SK-N-SH (cell line): ENCODE results near the gene CASP7. TPM values are rescaled to one million over a fixed set of nuclear protein-coding genes. Genes with fewer than 3 reads are reported as not detected.

Source experiments
- CTCF ChIA-PET: fragments of 300-600, 350-600 bp; formaldehyde crosslinking; extraction: SDS; loops from one replicate; lab custom pipeline; 2021; lab: Yijun Ruan, JAX
- POLR2A ChIA-PET: fragments of 350-600 bp; sonication (Branson Sonifier 250); formaldehyde crosslinking; extraction: SDS; loops from one replicate; lab custom pipeline; 2020; ENCODE audit warnings: antibody characterized with exemption, inconsistent platforms; lab: Yijun Ruan, JAX
- DNase-seq: peaks from one replicate; pipeline ENCODE4 v3.0.0; 2012
- H2AFZ ChIP-seq: fragments of 200-600 bp; sonication (generic); 2 replicates; pipeline ENCODE4 v1.8.1; 2016; ENCODE audit warnings: antibody characterized with exemption, mild to moderate bottlenecking, low read depth
- H3F3A ChIP-seq: fragments of 200-600 bp; sonication (generic); replicated peaks from 2 replicates; pipeline ENCODE3; 2016; ENCODE audit warnings: antibody characterized with exemption, mild to moderate bottlenecking; ENCODE audit not compliant: insufficient read depth
- H3K27ac ChIP-seq, 2 experiments: fragments of 200-500 bp in 1 of 2; fragments of 200-600 bp in 1 of 2; sonication (Bioruptor generic) in 1 of 2; sonication (generic), shearing (Covaris generic) in 1 of 2; 2 replicates each; pipeline versions ENCODE4 v1.5.1 to v1.6.1; 2014 to 2016; ENCODE audit warnings: low read depth in 2 of 2, inconsistent platforms in 1 of 2, low read length in 1 of 2, mild to moderate bottlenecking in 1 of 2, mixed read lengths in 1 of 2
- H3K27me3 ChIP-seq: fragments of 200-600 bp; sonication (generic), shearing (Covaris generic); 2 replicates; pipeline ENCODE4 v1.6.1; 2016; ENCODE audit warnings: mixed run types; ENCODE audit not compliant: insufficient read depth
- H3K36me3 ChIP-seq, 2 experiments: fragments of 200-500 bp in 1 of 2; fragments of 200-600 bp in 1 of 2; sonication (Bioruptor generic) in 1 of 2; sonication (generic) in 1 of 2; replicated peaks in 1 of 2; 2 replicates each; pipeline versions ENCODE3 to v1.5.1; 2014 to 2016; ENCODE audit warnings: low read length in 1 of 2, mild to moderate bottlenecking in 1 of 2; ENCODE audit not compliant: insufficient read depth in 2 of 2, control insufficient read depth in 1 of 2
- H3K4me1 ChIP-seq, 2 experiments: fragments of 200-500 bp in 1 of 2; fragments of 200-600 bp in 1 of 2; sonication (Bioruptor generic) in 1 of 2; sonication (generic), shearing (Covaris generic) in 1 of 2; 2 replicates each; pipeline versions ENCODE4 v1.5.1 to v1.6.1; 2014 to 2016; ENCODE audit warnings: low read depth in 1 of 2, low read length in 1 of 2, mixed run types in 1 of 2; ENCODE audit not compliant: insufficient read depth in 2 of 2, control insufficient read depth in 1 of 2
- H3K4me2 ChIP-seq: fragments of 200-600 bp; sonication (generic), shearing (Covaris generic); 2 replicates; pipeline ENCODE4 v1.6.1; 2017; ENCODE audit warnings: mixed run types
- H3K4me3 ChIP-seq, 2 experiments: fragments of 200-500 bp in 1 of 2; fragments of 200-600 bp in 1 of 2; sonication (Bioruptor generic) in 1 of 2; sonication (generic), shearing (Covaris generic) in 1 of 2; 2 replicates each; pipeline versions ENCODE4 v1.5.1 to v1.8.1; 2014 to 2016; ENCODE audit warnings: low read depth in 2 of 2, inconsistent platforms in 1 of 2, low read length in 1 of 2, mild to moderate bottlenecking in 1 of 2, mixed read lengths in 1 of 2, moderate library complexity in 1 of 2
- H3K79me2 ChIP-seq: fragments of 200-600 bp; sonication (generic); 2 replicates; pipeline ENCODE4 v1.8.1; 2017; ENCODE audit warnings: mild to moderate bottlenecking; ENCODE audit not compliant: insufficient read depth
- H3K9ac ChIP-seq: fragments of 200-600 bp; sonication (generic); 2 replicates; pipeline ENCODE4 v1.6.1; 2017; ENCODE audit warnings: mixed run types
- H3K9me2 ChIP-seq: fragments of 200-600 bp; sonication (generic); 2 replicates; pipeline ENCODE4 v1.6.1; 2017; ENCODE audit warnings: mixed run types
- H3K9me3 ChIP-seq: fragments of 200-600 bp; sonication (generic); 2 replicates; pipeline ENCODE4 v1.6.1; 2017; ENCODE audit warnings: mixed run types, mild to moderate bottlenecking, moderate library complexity
- H4K20me1 ChIP-seq: fragments of 200-600 bp; sonication (generic); 2 replicates; pipeline ENCODE4 v1.6.1; 2017; ENCODE audit warnings: mild to moderate bottlenecking, mixed run types; ENCODE audit not compliant: insufficient read depth
- ELF1 ChIP-seq: IDR thresholded peaks from 2 replicates; pipeline ENCODE4 v1.4.0; 2012
- EZH2phosphoT487 ChIP-seq: fragments of 200-600 bp; sonication (generic); IDR thresholded peaks from 2 replicates; pipeline ENCODE4 v1.6.1; 2017; ENCODE audit warnings: low read depth, mixed run types, mild to moderate bottlenecking, antibody characterized with exemption, moderate library complexity, borderline replicate concordance
- FOSL2 ChIP-seq: IDR thresholded peaks from 2 replicates; pipeline ENCODE4 v1.4.0; 2012; ENCODE audit warnings: low read depth, mild to moderate bottlenecking, moderate library complexity, borderline replicate concordance
- FOXM1 ChIP-seq: IDR thresholded peaks from 2 replicates; pipeline ENCODE4 v1.4.0; 2012; ENCODE audit warnings: low read depth, mild to moderate bottlenecking
- GABPA ChIP-seq: IDR thresholded peaks from 2 replicates; pipeline ENCODE4 v1.4.0; 2012; ENCODE audit warnings: low read depth, mild to moderate bottlenecking
- GATA2 ChIP-seq: sonication (generic); formaldehyde crosslinking; IDR thresholded peaks from 2 replicates; pipeline ENCODE4 v1.5.0; 2020; ENCODE audit warnings: mild to moderate bottlenecking, missing genetic modification reagents
- JUND ChIP-seq: IDR thresholded peaks from 2 replicates; pipeline ENCODE4 v1.4.0; 2012
- NFIC ChIP-seq: IDR thresholded peaks from 2 replicates; pipeline ENCODE4 v1.4.0; 2012; ENCODE audit warnings: borderline replicate concordance
- NRF1 ChIP-seq: IDR thresholded peaks from 2 replicates; pipeline ENCODE4 v1.6.1; 2012; ENCODE audit warnings: low read depth, mild to moderate bottlenecking, low read length
- POLR2AphosphoS5 ChIP-seq: IDR thresholded peaks from 2 replicates; pipeline ENCODE4 v1.6.1; 2012; ENCODE audit warnings: low read depth, low read length
- RAD21 ChIP-seq: IDR thresholded peaks from 2 replicates; pipeline ENCODE4 v1.6.1; 2012; ENCODE audit warnings: mild to moderate bottlenecking, low read length
- RCOR1 ChIP-seq: fragments of 150-350 bp; IDR thresholded peaks from 2 replicates; pipeline ENCODE4 v1.6.1; 2017; ENCODE audit warnings: antibody characterized with exemption, low read length
- RFX5 ChIP-seq: IDR thresholded peaks from 2 replicates; pipeline ENCODE4 v1.6.1; 2012; ENCODE audit warnings: mild to moderate bottlenecking, improper control_type of control experiment, low read length
- RXRA ChIP-seq: IDR thresholded peaks from 2 replicates; pipeline ENCODE4 v1.4.0; 2012; ENCODE audit warnings: low read depth, mild to moderate bottlenecking, borderline replicate concordance
- SIN3A ChIP-seq: IDR thresholded peaks from 2 replicates; pipeline ENCODE4 v1.6.1; 2012; ENCODE audit warnings: low read depth, mild to moderate bottlenecking, low read length, moderate library complexity, borderline replicate concordance
- SMC3 ChIP-seq: IDR thresholded peaks from 2 replicates; pipeline ENCODE4 v1.6.1; 2012; ENCODE audit warnings: low read depth, low read length, improper control_type of control experiment
- TAF1 ChIP-seq: IDR thresholded peaks from 2 replicates; pipeline ENCODE4 v1.6.1; 2012; ENCODE audit warnings: low read depth, mild to moderate bottlenecking, low read length, moderate library complexity, borderline replicate concordance
- TCF12 ChIP-seq: IDR thresholded peaks from 2 replicates; pipeline ENCODE4 v1.4.0; 2012
- TEAD4 ChIP-seq: IDR thresholded peaks from 2 replicates; pipeline ENCODE4 v1.4.0; 2012; ENCODE audit warnings: mild to moderate bottlenecking, borderline replicate concordance; ENCODE audit not compliant: insufficient read depth
- WGBS: methylation state at CpG from one replicate; pipeline ENCODE4 v1.1.6; 2017; ENCODE audit warnings: low lambda C conversion rate; 5-methylcytosine and 5-hydroxymethylcytosine counted together
- polyA plus RNA-seq, 3 experiments: library from polyadenylated mRNA; depleted of rRNA; stranded (reverse); fragments of >200 nt; gene quantifications; 2 replicates each; pipeline ENCODE4 v1.2.3, GENCODE V29; 2012
- TF ChIP-seq, protein P1 (sequence below): fragments of 150-350 bp; IDR thresholded peaks from 2 replicates; pipeline ENCODE4 v1.6.1; 2016; ENCODE audit warnings: mild to moderate bottlenecking, low read depth, low read length
- TF ChIP-seq, protein P2 (sequence below): IDR thresholded peaks from 2 replicates; pipeline ENCODE4; 2012
- TF ChIP-seq, protein P3 (sequence below): IDR thresholded peaks from 2 replicates; pipeline ENCODE4 v1.6.1; 2012; ENCODE audit warnings: mild to moderate bottlenecking, low read depth, low read length, moderate library complexity

CASP7 gene
- polyA plus RNA-seq, 1 of the 3 experiments (the other 2 are of a cell fraction): 15.1 TPM

DNA sequence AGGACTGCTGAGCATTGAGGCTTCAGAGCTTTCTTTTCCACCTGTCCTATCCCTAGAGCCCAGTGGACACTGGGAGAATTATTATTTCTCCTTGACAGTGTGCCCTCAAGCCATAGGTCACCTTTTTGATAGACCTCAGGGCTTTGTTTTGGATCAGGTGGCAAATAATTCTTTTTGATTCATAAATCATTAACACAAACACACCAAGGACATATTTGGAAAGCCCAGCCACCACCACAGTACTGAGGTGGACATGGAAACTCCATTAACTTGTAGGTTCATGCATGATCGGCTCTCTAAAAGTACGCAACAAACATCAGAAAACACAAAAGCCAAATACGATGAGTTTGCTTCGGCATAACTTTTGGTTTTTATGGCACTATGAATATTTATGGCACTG, 53.9 kb downstream of the CASP7 start (continued):
- TF ChIP-seq, protein P1, sequence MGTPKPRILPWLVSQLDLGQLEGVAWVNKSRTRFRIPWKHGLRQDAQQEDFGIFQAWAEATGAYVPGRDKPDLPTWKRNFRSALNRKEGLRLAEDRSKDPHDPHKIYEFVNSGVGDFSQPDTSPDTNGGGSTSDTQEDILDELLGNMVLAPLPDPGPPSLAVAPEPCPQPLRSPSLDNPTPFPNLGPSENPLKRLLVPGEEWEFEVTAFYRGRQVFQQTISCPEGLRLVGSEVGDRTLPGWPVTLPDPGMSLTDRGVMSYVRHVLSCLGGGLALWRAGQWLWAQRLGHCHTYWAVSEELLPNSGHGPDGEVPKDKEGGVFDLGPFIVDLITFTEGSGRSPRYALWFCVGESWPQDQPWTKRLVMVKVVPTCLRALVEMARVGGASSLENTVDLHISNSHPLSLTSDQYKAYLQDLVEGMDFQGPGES: no peak
- no peak for TF ChIP-seq RXRA
- TF ChIP-seq, all 33 proteins: peak for 0

DNA sequence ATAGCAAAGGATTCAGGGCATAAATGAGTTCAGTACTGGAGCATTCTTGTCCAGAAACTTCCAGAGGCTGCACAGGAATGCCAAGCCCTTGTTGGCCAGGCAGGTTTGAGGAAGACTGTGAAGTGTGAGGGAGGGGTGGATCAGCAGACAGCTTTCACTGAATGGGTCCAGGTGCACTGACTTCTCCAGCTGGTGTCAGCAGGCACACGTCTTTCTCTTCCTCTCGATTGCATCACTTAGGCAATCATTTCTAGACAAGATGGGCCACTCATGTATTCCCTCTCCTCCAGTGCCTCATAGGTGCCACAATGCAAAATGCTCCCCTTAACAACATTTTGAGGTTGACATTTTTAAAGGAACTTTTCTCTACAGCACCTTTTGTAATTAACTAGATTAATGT, 56.2 kb downstream of the CASP7 start:
- ChIA-PET POLR2A (no interaction called here), CTCF (no interaction called here)
- H3K9ac ChIP-seq: no peak overlapping the region
- no peaks in the 10 kb centered on the region for H3K79me2 ChIP-seq
- no peaks in the 10 kb centered on the region for H3K27me3 ChIP-seq
- no peak for DNase-seq
- TF ChIP-seq GABPA (no peak), POLR2AphosphoS5 (no peak), JUND (no peak), EZH2phosphoT487 (no peak), TCF12 (no peak), GATA2 (CRISPR knock-in tag) (no peak), RFX5 (no peak), NFIC (no peak), FOSL2 (no peak), FOXM1 (no peak), TAF1 (no peak)
- TF ChIP-seq, protein P1: no peak
- H3F3A ChIP-seq: no peaks in the 10 kb centered on the region
- H3K9me2 ChIP-seq: no peaks in the 10 kb centered on the region
- no peaks in the 10 kb centered on the region for H3K4me1 ChIP-seq
- no peak overlapping the region for H3K4me3 ChIP-seq
- no peaks in the 10 kb centered on the region for H3K36me3 ChIP-seq
- H2AFZ ChIP-seq: no peak overlapping the region
- WGBS: 59% methylated on average over 2 of the region's 2 CpGs
- H3K9me3 ChIP-seq: no peaks in the 10 kb centered on the region
- no peak overlapping the region for H3K4me2 ChIP-seq
- H3K27ac ChIP-seq: no peak overlapping the region
- no peaks in the 10 kb centered on the region for H4K20me1 ChIP-seq

DNA sequence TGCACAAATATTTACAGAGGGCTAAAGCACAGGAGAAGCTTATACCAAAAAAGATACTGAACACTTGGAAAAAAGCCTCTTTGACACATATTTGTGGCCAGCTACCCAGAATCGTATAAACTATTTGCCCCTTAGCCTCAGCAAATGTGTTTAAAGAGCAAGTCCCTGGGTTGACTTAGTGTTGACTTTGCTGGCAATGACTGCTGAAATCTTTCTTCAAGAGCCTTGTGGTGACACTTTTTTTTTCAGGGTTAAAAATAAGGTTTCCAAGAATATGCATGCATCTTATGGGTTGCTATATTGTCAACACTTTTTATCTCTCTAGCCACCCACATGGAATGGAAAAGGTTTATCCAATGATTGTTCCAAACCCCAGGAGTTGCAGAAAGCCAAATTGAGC, 56.9 kb downstream of the CASP7 start:
- CTCF ChIA-PET: no interaction called here
- Histone ChIP-seq H4K20me1 (no peaks in the 10 kb centered on the region), H3K4me3 (no peak overlapping the region), H3K36me3 (no peaks in the 10 kb centered on the region), H3K27me3 (no peaks in the 10 kb centered on the region), H3K27ac (no peak overlapping the region), H3K9me2 (no peaks in the 10 kb centered on the region), H3F3A (no peaks in the 10 kb centered on the region), H2AFZ (no peak overlapping the region), H3K4me1 (no peaks in the 10 kb centered on the region), H3K79me2 (no peaks in the 10 kb centered on the region), H3K9ac (no peak overlapping the region), H3K4me2 (no peak overlapping the region), H3K9me3 (no peaks in the 10 kb centered on the region)
- WGBS: 68% methylated on average over 1 of the region's 1 CpG
- DNase-seq: no peak
- POLR2A ChIA-PET: no interaction called here
- TF ChIP-seq RFX5 (no peak), TAF1 (no peak), JUND (no peak), RCOR1 (no peak), EZH2phosphoT487 (no peak), NRF1 (no peak), POLR2AphosphoS5 (no peak), TEAD4 (no peak), SIN3A (no peak), TCF12 (no peak), SMC3 (no peak), RAD21 (no peak), ELF1 (no peak)
- TF ChIP-seq, protein P2, sequence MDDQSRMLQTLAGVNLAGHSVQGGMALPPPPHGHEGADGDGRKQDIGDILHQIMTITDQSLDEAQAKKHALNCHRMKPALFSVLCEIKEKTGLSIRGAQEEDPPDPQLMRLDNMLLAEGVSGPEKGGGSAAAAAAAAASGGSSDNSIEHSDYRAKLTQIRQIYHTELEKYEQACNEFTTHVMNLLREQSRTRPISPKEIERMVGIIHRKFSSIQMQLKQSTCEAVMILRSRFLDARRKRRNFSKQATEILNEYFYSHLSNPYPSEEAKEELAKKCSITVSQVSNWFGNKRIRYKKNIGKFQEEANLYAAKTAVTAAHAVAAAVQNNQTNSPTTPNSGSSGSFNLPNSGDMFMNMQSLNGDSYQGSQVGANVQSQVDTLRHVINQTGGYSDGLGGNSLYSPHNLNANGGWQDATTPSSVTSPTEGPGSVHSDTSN: no peak
- TF ChIP-seq, protein P3, sequence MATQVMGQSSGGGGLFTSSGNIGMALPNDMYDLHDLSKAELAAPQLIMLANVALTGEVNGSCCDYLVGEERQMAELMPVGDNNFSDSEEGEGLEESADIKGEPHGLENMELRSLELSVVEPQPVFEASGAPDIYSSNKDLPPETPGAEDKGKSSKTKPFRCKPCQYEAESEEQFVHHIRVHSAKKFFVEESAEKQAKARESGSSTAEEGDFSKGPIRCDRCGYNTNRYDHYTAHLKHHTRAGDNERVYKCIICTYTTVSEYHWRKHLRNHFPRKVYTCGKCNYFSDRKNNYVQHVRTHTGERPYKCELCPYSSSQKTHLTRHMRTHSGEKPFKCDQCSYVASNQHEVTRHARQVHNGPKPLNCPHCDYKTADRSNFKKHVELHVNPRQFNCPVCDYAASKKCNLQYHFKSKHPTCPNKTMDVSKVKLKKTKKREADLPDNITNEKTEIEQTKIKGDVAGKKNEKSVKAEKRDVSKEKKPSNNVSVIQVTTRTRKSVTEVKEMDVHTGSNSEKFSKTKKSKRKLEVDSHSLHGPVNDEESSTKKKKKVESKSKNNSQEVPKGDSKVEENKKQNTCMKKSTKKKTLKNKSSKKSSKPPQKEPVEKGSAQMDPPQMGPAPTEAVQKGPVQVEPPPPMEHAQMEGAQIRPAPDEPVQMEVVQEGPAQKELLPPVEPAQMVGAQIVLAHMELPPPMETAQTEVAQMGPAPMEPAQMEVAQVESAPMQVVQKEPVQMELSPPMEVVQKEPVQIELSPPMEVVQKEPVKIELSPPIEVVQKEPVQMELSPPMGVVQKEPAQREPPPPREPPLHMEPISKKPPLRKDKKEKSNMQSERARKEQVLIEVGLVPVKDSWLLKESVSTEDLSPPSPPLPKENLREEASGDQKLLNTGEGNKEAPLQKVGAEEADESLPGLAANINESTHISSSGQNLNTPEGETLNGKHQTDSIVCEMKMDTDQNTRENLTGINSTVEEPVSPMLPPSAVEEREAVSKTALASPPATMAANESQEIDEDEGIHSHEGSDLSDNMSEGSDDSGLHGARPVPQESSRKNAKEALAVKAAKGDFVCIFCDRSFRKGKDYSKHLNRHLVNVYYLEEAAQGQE: no peak
